Femur (tissue), 1 donor: ENCODE results near the gene TNNT3.

Experiments used
- DNase-seq: peaks from one replicate; pipeline ENCODE4 v3.0.0-alpha.2; 2017

TNNT3 gene

DNA sequence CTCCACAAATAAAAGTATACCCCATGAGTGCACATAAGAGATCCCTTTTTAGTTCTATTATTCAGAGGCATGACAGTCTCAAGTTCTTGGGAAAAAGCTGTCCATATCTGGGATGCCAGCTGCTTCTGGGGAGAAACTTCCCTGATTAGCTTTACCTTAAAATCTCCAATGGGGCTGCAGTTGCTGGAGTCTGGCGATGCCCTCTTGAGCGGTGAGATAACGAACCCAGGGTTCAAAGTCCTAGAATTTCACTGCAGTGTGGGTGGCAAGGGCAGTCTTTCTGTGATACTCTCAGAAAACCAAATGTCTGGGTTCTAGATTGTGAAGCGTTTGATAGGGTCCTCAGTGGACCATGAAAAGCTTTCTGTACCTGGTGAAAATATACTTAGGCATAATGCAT, 20.4 kb upstream of the TNNT3 start:
- no peak for DNase-seq

DNA sequence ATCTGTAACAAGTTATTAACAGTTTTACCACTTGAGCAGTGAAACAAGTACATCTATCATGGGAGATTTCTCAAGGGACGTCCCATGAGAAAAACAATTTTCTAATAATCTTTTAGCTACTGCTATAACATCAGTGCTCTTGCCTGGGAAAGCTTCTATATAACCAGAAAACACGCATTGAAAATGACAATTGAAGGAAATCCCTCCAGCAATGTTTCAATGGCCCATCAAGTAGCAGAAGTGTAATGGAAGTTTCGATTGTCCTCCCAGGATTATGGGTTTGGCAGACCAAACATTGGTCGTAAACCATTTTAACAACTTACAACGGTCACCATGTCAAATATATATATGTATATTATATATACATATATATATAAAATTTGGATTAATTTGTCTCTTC, 19.8 kb upstream of the TNNT3 start:
- DNase-seq: no peak

DNA sequence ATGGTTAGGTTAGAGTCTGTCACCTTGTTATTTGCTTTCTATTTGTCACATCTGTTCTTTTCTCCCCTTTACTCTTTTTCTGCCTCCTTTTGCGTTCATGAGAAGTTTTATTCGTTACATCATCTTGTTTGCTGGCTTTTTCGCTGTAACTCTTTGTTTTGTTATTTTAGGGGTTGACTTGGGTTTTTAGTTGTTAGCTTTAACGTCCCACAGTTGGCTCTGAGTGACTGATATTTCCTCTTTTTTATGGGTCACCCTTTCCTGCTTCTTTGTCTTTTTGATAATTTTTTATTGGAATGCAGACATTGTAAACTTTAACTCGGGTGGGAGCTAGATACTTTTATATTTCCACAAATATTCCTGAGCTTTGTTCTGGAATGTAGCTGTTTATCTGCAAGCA, 13.3 kb upstream of the TNNT3 start:
- DNase-seq: no peak

DNA sequence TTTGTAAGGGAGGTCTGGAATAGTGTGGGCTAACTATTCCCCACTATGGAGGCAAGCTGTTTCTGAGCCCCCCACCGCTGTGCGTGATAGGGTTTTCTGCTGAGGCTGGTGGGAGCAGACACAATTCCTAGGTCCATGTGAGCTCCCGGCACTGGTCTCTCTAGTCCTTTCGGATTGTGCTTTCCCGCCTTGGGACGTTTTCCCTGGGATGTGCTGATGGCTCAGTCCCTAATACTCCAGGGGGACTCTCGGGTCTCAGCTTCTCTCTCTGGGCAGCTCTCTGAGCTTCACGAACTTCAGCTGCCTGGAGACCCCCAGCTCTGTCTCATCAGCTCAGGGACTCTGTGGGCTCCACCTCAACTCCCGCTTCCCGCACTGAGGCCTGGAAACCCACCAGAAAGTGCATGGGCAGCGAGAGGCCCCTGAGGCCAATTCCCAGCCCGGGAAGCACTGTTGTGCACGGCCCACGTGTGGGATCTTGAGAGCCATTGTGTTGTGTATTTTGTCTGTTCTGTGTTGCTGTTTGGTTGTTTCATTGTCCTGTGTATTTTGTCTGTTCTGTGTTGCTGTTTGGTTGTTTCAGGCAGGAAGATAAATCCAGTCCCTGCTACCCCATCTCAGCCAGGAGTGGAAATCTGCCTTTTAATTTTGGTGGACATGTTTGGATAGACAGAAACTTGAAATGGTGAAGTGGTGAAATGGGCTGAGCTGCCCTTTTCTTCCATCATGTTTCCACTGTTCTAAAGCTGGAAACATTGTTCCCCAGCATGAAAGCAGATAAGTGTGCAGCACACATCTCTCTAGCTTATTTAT, 12.7 kb upstream of the TNNT3 start:
- DNase-seq: no peak

DNA sequence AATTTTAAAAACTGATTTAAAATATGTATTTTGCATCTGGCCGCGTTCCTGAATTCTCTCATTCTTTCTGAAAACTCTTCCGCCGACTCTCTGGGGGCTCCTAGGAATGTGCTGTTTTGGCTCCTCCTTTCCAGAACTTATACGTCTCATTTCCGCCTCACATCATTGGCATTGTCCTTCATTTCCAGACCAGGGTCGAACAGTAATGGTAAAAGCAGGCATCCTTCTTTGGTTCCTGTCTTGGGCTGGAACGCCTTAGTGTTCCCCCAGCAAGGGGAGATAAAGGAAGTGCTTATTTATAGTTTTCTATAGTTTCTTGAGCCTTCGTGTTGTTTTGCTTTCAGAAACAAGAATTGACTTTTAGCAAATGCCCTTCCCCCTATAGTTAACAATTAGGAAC, 10.9 kb upstream of the TNNT3 start:
- peak; percentile 88 for DNase-seq

DNA sequence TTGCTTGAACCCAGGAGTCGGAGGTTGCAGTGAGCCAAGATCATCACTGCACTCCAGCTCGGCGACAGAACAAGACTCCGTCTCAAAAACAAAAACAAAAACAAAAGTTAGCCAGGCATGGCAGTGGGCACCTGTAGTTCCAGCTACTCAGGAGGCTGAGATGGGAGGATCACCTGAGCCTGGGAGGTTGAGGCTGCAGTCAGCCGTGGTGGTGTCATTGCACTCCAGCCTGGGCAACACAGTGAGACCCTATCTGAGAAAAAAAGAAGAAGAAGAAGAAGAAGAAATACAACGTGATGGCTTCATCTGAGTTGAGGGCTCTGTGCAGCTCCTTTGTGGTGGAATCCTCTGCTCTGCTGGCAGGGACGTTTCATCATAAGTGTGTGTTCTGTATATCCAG, 10.0 kb upstream of the TNNT3 start:
- no peak for DNase-seq

DNA sequence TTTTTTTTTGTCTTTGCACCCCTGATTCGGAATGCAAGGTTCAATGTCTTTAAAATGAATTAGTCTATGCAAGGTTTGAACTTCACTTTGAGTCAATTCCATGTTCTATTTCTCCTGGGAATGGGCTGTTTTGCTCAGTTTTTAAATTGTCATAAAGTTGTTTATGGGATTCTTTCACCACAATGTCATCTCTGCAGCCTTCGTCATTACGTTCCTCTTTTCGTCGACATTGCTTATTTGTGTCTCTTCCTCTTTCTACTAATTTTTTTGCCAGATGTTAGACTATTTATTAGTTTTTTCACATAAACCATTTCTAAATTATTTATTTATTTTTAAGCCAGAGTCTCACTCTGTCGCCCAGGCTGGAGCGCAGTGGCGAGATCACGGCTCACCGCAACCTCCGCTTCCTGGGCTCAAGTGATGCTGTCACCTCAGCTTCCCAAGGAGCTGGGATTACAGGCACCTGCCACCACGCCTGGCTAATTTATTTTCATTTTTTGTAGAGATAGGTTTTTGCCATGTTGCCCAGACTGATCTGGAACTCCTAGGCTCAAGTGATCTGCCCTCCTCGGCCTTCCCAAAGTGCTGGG, 7.1 kb upstream of the TNNT3 start:
- DNase-seq: no peak

DNA sequence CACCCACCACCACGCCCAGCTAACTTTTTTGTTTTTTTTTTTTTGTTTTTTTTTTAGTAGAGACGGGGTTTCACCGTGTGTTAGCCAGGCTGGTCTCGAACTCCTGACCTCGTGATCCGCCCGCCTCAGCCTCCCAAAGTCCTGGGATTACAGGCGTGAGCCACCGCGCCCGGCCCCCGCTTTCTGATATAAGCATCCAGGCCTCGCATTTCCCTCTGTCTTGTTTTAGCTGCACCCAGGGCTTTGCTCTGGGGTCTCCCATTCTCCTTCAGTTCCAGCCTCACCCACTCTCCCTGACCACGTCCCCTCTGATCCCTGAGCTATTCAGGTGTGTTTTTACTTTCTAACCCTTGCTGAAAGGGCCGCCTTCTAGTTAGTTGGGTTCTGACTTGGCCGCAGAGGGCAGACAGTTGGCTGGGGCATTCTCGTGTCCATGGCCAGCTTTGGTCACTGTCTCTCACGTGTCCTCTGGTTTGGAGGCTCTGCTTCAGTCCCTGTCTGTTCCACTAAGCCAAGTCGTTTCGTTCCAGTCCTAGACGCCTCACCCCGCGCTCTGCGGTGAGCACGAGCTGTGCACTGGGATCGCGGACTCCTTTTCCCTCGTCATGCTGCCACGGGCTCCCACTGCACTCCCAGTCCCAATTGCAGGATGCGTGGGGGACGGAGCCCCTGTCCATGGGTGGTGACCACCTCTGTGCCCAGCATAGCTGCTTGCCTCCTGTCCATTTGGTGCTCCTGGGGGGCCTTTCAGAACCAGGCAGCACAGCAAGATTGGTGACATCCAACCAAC, 6.0 kb upstream of the TNNT3 start:
- no peak for DNase-seq

DNA sequence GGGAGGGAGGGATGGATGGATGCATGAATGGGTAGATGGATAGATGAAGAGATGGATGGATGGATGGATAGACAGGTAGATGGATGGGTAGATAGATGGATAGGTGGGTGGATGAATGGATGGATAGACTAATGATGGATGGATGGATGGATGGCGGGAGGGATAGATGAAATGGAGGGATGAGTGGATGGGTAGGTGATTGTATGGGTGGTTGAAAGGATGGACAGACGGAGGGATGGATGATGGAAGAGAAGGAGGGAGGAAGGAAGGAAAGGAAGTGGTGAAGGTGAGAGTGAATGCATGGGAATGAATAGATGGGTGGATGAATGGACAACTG, 3.7 kb upstream of the TNNT3 start:
- DNase-seq: no peak

DNA sequence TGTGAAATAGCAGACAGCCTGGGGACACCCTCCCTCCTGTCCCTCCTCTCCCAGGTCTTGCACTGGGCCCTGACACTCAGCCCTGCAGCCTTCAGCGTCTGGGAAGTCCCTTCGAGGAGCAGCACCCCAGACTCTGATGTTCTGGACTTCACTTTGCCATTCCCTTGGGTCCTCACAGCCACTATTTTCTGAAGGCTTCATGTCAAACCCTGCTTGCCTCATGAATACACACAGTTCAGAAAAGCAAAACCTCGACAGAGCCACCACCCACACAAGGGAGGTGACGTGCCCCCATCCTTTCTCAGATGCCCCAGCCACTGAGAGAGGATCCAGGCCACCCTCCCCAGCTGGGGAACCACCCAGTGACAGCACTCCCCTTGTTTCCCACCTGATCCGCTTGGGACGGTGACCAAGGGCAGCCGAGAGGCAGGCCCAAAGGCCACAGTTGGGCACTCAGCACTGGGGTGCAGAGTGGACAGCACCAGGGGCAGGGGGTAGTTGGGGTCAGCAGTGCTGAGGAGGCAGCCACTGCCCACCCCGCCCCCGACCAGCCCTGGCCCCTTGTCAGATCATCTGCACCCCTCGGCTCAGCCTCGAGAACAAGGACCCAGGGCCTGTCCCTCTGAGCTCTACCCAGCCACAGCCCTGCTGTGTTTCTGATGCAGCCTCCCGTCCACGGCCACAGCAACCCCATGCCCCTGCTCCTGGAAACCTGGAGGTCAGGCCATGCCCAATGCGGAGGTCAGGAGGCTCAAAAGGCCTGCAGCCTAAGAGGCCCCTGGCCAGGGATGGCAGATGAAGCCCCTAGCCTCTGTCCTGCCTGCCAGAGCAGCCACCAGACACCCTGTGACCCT, 3.1 kb upstream of the TNNT3 start:
- DNase-seq: no peak

DNA sequence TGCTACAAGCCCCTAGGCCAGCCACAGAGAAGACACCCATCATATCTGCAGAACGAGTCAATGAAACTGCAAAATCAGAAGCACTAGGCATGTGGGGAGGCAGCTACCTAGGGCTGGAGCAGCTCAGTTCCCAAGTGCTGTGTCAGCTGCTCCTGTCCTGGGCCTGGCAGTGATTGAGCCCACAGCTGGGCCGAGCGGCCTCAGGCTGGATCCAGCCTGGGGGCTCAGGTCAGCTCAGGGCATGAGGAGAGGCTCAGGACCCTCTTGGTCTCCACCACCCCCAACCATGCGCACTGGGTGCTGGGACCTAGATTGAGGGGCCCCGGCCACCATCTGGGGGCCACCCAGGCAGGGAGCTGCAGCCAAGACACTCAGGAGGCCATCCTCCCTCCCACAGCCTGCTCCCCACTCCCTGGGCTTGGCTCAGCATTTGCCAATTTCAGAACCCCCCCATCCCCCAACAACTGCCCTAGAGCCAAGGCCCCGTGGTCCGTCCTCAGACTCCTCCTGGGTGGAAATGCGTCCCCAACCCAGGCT, 2.4 kb upstream of the TNNT3 start:
- peak; percentile 59 for DNase-seq

DNA sequence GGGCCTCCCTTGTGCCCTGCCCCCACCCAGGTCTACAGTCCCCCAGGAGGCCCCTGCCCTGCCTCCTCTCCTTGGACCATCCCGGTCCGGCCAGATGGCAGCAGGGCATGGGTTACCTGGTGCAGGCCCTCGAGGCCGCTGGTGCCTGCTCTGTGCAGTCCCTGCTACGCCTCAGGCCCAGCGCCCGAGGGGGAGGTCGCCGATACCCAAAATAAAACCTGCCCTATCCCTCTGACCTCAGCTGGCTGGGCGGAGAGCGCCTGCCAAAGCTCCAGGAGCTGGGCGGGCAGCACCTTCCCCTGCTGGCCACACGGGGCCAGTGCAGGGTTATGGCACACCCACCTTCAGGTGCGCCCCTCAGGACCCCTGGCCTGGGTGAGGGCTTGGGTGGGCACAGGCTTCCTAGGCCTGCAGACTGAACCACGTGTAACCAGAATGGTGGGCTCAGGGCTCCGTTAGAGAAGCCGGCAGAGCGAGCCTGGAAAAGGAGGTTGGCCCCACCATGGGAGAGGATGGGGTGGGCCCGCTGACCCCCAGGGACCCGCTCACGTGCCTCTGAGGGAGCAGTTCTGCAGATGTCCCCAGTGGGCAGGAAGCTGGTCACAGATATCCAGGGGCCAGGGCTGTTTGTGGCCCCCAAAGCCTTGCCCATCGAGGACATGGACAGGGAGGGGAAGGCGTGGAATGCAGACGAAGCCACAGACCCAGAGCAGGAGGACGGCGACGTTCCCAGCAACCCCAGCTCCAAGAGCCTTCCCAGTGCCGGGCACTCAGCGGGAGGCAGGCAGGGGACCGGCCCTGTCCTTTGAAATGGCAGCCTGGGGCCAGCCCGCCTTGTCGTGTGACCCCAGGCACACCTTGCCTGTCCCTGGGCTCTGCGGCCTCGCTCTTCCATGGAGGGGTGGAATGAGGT, 1.7 kb upstream of the TNNT3 start:
- DNase-seq: peak; percentile 51

DNA sequence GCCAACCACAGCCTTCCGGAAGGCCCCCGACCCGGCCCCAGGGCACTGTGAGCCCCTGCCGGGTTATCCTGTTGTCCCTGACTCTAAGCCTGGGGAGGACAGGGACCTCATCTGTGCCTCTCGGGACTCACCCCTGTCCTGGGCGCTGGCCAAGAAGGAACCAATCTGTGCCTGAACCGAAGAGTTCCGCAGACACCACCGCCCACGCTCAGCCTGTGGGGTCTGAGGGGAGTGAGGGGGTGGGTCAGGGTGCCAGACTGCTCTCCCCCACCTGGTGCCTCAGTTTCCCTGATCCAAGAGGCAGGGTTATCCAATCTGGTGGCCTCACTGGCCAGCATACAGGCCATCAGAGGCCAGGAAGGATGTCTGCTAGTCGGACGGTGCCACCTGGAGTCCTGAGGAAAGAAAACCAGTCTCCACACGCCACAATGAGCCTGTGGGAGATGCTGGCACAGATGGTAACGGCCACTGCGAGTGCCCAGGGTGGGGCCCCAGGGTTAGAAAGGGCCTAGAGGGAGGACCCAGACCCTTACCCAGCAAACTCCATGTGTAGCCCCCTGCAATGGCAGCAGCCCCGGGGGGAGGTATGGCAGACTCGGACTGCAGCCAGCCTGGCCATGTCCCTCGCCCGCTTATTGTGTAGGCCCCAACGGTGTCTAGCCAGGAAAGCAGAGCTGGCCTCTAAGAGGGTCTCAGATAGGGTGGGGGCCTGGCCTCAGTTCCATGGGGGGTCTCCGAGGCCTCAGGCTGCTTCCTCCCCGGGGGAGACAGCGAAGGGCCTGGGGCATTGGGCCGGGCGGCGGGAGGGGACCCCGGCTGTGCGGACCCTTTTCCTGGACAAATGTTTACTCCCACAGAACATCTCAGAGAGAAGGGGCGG, 827 bp upstream of the TNNT3 start:
- peak; percentile 37 for DNase-seq

DNA sequence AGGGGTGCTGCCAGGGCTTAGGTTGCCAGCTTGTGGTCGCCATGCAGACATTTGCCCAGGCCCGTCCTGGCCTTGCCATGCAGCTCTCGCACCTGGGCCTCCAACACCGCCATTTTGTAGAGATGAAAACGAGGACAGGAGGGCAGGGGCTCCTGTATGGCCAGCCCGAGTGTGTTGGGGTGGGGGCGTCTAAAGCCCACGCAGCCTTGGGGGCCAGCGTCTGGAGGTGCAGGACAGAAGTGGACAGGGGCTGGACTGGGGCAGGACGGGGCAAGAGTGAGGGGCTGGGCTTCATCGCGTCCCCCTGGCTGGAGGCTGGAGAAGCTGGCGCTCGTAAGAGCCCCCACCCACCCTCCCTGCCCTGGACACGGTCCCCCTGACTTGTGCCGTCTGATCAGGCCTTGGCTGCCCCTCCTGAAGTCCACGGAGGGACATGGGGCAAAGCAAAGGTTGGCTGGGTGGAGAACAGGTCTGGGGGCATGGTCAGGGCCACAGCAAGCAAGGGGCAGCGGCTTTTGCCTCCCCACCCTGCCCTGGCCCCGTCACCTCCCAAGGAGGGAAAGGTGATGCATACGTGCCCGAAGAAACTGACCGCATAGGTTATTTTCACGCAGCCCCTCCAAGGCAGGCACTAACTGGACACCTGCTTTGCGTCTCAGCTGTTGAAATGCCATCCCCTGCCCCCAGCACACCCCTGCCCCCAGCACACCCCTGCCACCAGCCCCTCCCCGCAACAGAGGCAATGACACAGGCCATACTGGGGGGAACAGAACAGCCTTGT, 815 bp downstream of the TNNT3 start:
- DNase-seq: no peak

DNA sequence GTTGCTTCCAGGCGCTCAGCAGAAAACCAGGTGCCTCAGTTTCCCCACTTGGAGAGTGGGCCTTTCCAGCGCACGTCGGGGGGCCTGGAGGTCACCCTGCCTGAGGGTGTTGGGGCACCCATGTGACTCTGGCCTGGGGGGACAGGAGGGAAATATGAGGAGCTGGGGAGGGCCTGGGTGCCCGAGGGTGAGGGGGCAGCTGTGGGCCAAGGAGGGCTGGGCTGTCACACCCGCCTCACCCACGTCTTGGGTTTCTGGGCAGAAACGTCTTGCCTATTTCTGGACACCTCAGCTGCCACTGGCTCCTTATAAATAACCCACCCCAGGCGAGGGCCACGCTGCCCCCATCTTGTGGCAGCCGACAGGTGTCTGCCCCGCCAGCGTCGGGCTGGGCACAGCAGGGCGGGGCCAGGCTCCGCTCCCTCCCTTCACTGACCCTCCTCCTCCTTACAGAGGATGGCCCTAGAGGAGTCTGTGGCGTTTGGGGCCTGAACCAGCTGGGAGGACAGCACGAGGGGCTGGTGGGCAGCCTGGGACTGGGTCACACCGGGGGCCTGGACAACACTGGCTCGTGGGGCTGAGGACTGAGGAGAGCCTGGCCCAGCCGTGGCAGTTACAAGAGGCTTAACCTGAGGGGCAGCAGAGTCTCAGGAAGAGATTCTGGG, 1.5 kb downstream of the TNNT3 start:
- DNase-seq: no peak

DNA sequence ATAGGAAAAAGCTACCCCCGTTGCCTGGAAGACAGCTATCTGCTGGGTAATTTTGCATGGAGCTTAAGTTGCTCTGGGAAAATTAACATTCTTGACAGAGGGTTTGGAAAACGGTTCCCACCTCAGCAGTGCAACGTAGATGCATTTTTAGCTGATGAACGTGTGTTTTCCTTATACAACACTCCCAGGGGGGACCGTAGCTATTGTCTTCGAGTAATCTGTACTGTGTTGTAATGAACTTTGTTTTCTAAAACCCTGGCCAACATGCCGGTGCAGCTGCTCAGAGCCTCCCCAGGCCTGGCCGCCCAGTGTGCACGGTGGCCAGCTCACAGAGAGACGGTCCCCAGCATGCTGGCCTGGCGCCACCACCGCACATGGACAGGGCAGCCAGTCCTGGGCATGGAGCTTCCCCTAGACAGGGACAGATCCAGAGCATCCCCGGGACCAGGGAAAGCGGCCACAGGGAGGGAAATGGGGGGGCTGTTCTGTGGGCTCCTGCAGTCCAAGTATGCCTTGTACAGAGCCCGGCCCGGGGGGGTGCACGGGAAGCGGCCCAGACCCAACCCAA, 2.2 kb downstream of the TNNT3 start:
- peak; percentile 92 for DNase-seq

DNA sequence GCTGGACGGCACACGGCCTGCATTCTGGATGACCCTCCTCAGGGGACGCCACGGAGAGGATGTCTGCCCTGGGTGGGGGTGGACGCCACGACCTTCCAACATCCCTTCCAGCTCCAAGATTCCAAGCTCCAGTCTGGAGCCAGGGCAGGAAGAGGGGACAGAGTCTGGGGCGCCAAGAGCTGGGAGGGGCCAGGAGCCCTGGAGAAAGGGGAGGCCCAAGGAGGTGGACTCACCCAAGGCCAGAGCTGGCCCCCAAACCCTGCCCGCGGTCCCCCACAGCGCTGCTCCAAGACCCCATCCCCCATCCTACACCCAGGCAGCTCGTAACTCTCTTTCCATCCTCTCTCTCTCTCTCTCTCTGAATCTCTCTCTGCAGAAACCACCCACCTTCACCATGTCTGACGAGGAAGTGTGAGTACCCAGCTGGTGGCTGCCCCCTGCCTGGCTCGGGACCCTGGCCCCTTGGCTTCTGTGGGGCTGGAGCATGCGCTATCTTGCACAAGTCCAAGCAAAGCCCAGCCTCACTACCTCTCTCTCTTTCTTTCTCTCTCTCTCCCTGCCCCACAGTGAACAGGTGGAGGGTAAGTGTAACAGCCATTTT, 3.1 kb downstream of the TNNT3 start:
- peak; percentile 82 for DNase-seq

DNA sequence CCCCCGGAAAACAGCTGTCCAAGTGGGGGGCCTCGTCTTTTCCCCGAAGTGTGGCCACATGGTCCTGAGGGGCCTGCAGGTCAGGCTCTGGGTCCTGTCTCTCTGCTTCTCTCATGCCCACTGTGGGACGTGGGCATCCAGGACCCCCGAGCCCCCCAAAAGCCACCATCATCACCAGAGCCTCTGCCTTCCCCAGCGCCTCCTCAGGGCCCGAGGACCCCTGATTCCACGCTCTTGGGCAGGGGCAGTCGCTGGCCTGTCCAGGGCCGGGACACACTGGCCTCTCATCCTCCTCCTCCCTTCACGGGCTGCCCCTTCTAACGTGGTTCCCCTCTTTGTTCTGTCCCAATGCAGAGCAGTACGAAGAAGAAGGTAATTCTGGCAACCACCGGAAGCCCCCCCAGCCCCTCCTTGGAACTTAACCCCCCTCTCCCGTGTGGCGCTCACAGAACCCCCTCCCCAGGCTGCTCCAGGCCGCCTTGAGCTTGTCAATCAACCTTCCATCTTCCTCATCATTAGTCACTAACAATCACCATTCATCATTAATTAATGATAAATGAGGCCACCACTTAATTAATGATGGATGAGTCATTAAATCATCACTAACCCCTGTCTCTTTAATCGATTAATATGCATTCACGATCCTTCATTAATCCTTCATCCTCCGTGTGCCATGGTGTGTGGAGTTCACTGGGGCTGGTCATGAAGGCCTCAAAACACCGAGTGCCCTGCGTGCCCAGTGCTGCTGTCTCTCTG, 3.9 kb downstream of the TNNT3 start:
- DNase-seq: peak; percentile 32
